ENCODE measurements around the gene SENP2.
"Not testable (repeated sequence)": the region's sequence is repeated elsewhere in the genome, so short reads cannot be mapped to it uniquely, and the experiment has no call there.

The SENP2 gene

DNA sequence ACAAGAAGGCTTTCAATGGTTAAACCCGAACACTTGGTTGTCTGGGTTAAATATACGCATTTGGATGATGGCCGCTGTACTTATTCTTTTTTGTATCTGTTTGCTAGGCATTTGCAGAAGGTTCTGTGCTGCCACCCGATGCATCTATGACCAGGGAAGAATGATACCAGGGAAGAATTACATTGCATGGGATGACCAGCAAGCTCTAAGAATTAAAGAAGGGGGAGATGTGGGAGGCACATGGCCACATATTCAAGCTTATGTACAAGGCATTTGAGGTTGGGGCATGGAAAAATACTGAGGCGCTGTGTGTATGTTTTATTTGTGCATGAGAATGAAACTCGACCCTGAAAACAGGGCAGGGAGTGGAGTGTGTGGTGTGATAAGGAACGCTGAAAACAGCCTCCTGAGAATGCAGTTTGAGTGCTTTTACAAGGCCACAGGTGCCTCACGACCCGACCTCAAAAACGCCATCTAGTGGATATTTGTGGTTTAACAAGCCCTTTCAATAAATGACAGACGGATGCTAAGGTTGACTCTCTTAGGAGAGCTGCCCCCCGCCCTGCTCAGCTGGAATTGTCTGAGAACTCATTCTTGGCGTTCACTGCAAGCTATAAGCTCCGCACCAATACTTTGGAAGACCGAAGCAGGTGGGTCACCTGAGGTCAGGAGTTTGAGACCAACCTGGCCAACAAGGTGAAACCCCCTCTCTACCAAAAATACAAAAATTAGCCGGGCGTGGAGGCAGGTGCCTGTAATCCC, 10.8 kb upstream of the SENP2 start:
- H3K4me2 ChIP-seq (ENCODE audit: low read length, poor library complexity, severe bottlenecking); H3K9me3 ChIP-seq (ENCODE audit: control insufficient read depth, low read length); H3K4me3 ChIP-seq (ENCODE audit: insufficient read depth in 1 of 2, low read depth in 1 of 2, low read length in 2 of 2); H3K23ac ChIP-seq (ENCODE audit: low read length in 2 of 2); H3K18ac ChIP-seq (ENCODE audit: low read depth in 1 of 2, low read length in 2 of 2); H2BK12ac ChIP-seq (ENCODE audit: low read length in 2 of 2); H3K79me1 ChIP-seq (replicated peaks; ENCODE audit: low read length, poor library complexity, severe bottlenecking); H2AFZ ChIP-seq (ENCODE audit: low read depth, low read length); H2BK5ac ChIP-seq (ENCODE audit: low read depth, low read length, poor library complexity, severe bottlenecking); H3K27ac ChIP-seq (ENCODE audit: low read length, poor library complexity, severe bottlenecking); H3K4ac ChIP-seq (ENCODE audit: low read depth in 1 of 2, low read length in 2 of 2); H2BK15ac ChIP-seq (ENCODE audit: low read depth, poor library complexity, severe bottlenecking); H3K14ac ChIP-seq (ENCODE audit: low read length in 2 of 2); H3K27me3 ChIP-seq (ENCODE audit: control insufficient read depth in 1 of 2, insufficient read depth in 1 of 2, low read length in 2 of 2); H4K8ac ChIP-seq (ENCODE audit: low read length); H3K9ac ChIP-seq (ENCODE audit: low read length); H3K4me1 ChIP-seq (ENCODE audit: control insufficient read depth, insufficient read depth, low read depth, low read length); H4K91ac ChIP-seq (ENCODE audit: low read length); H2BK120ac ChIP-seq (ENCODE audit: low read depth, low read length); H3K36me3 ChIP-seq (ENCODE audit: control insufficient read depth in 1 of 2, insufficient read depth in 2 of 2, low read depth in 1 of 2, low read length in 2 of 2); H2AK5ac ChIP-seq (ENCODE audit: low read length, severe bottlenecking): not testable (repeated sequence)
- DNase-seq: peak; percentile 53
- 28% methylated on average over 15 of the region's 17 CpGs for WGBS

DNA sequence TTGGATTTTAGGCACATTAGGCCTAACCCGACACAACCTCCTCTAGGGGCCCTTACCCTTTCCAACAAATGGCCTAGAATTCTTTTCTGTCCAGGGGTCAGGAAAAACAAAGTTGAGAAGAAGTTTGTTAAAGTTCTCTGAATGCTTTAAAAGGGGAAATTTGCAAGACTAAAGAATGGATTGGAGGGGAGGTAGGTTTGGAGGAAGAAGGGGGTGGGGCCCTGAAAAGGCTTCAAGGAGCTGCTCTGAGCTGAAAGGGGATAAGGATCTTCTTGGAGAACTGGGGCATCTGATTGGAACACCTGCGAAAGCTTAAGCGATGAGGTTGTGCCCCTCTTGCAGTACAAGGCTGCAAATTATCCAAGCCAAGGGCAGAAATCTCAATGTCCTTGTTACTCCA, 3.9 kb upstream of the SENP2 start:
- Histone ChIP-seq H3K9me3 (ENCODE audit: control insufficient read depth, low read length) (no peaks in the 10 kb centered on the region), H3K4me2 (ENCODE audit: low read length, poor library complexity, severe bottlenecking) (no peak overlapping the region), H3K27me3 (ENCODE audit: control insufficient read depth in 1 of 2, insufficient read depth in 1 of 2, low read length in 2 of 2) (no peaks in the 10 kb centered on the region), H3K79me1 (replicated peaks; ENCODE audit: low read length, poor library complexity, severe bottlenecking) (peaks cover 3% of the 10 kb centered on the region), H3K4me1 (ENCODE audit: control insufficient read depth, insufficient read depth, low read depth, low read length) (peaks cover 2% of the 10 kb centered on the region), H4K8ac (ENCODE audit: low read length) (peak overlapping the region; percentile 66), H2BK15ac (ENCODE audit: low read depth, poor library complexity, severe bottlenecking) (no peak overlapping the region), H3K27ac (ENCODE audit: low read length, poor library complexity, severe bottlenecking) (no peak overlapping the region), H4K91ac (ENCODE audit: low read length) (no peak overlapping the region), H3K4ac (ENCODE audit: low read depth in 1 of 2, low read length in 2 of 2) (no peak overlapping the region), H3K23ac (ENCODE audit: low read length in 2 of 2) (no peak overlapping the region), H2BK5ac (ENCODE audit: low read depth, low read length, poor library complexity, severe bottlenecking) (no peak overlapping the region), H2AK5ac (ENCODE audit: low read length, severe bottlenecking) (no peak overlapping the region), H3K18ac (ENCODE audit: low read depth in 1 of 2, low read length in 2 of 2) (no peak overlapping the region), H2BK12ac (ENCODE audit: low read length in 2 of 2) (no peak overlapping the region), H3K36me3 (ENCODE audit: control insufficient read depth in 1 of 2, insufficient read depth in 2 of 2, low read depth in 1 of 2, low read length in 2 of 2) (no peaks in the 10 kb centered on the region), H2BK120ac (ENCODE audit: low read depth, low read length) (no peak overlapping the region), H3K4me3 (ENCODE audit: insufficient read depth in 1 of 2, low read depth in 1 of 2, low read length in 2 of 2) (no peak overlapping the region), H3K14ac (ENCODE audit: low read length in 2 of 2) (no peak overlapping the region), H3K9ac (ENCODE audit: low read length) (no peak overlapping the region), H2AFZ (ENCODE audit: low read depth, low read length) (no peak overlapping the region)
- DNase-seq: no peak
- 14% methylated on average over 2 of the region's 3 CpGs for WGBS

DNA sequence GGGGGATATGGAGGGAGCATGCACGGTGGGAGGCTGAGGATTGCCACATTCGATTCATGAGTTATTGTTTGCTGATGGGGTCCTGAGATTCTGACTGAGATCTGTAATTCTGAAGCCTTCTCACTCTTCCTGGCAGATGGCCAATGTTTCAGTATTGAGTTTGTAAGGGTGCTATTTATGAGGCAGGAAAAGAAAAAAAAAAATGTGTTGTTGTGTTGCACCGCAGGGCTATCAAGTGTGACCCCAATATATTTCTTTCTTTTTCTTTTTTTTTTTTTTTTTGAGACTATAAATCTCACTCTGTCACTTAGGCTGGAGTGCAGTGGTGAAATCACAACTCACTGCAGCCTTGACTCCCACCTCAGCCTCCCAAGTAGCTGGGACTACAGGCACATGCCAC, 3.2 kb upstream of the SENP2 start:
- Histone ChIP-seq H3K23ac (ENCODE audit: low read length in 2 of 2) (no peak overlapping the region), H3K4me3 (ENCODE audit: insufficient read depth in 1 of 2, low read depth in 1 of 2, low read length in 2 of 2) (no peak overlapping the region), H4K91ac (ENCODE audit: low read length) (no peak overlapping the region), H3K14ac (ENCODE audit: low read length in 2 of 2) (no peak overlapping the region), H3K4ac (ENCODE audit: low read depth in 1 of 2, low read length in 2 of 2) (no peak overlapping the region), H4K8ac (ENCODE audit: low read length) (no peak overlapping the region), H3K27me3 (ENCODE audit: control insufficient read depth in 1 of 2, insufficient read depth in 1 of 2, low read length in 2 of 2) (no peaks in the 10 kb centered on the region), H3K4me2 (ENCODE audit: low read length, poor library complexity, severe bottlenecking) (no peak overlapping the region), H3K4me1 (ENCODE audit: control insufficient read depth, insufficient read depth, low read depth, low read length) (peaks cover 2% of the 10 kb centered on the region), H3K18ac (ENCODE audit: low read depth in 1 of 2, low read length in 2 of 2) (no peak overlapping the region), H3K9me3 (ENCODE audit: control insufficient read depth, low read length) (no peaks in the 10 kb centered on the region), H3K27ac (ENCODE audit: low read length, poor library complexity, severe bottlenecking) (no peak overlapping the region), H3K79me1 (replicated peaks; ENCODE audit: low read length, poor library complexity, severe bottlenecking) (peaks cover 3% of the 10 kb centered on the region), H3K36me3 (ENCODE audit: control insufficient read depth in 1 of 2, insufficient read depth in 2 of 2, low read depth in 1 of 2, low read length in 2 of 2) (no peaks in the 10 kb centered on the region), H2AFZ (ENCODE audit: low read depth, low read length) (no peak overlapping the region), H2AK5ac (ENCODE audit: low read length, severe bottlenecking) (no peak overlapping the region), H3K9ac (ENCODE audit: low read length) (no peak overlapping the region), H2BK12ac (ENCODE audit: low read length in 2 of 2) (no peak overlapping the region), H2BK5ac (ENCODE audit: low read depth, low read length, poor library complexity, severe bottlenecking) (no peak overlapping the region), H2BK15ac (ENCODE audit: low read depth, poor library complexity, severe bottlenecking) (no peak overlapping the region), H2BK120ac (ENCODE audit: low read depth, low read length) (no peak overlapping the region)
- no peak for DNase-seq
- WGBS: 34% methylated on average over 2 of the region's 3 CpGs

DNA sequence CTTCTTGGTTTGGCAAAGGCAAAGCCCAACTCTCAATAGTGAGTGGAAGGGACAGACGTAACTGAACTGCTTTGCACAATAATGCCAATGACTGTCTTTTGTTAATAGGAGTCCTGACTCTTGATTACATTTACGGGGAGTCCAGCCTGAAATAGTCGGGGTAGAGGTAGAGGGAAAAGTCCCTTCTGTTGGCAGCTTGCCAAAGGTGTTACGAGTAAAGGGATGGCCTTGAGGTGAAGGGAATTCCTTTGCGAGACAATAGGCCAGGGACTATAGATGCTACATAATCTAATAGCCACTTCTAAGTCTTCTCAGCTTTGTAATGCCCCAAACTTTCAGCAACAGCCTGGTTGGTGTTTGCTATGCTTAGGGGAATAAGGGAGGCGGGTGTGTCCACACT, 2.2 kb upstream of the SENP2 start:
- Histone ChIP-seq H3K18ac (ENCODE audit: low read depth in 1 of 2, low read length in 2 of 2) (no peak overlapping the region), H3K4me2 (ENCODE audit: low read length, poor library complexity, severe bottlenecking) (no peak overlapping the region), H3K27ac (ENCODE audit: low read length, poor library complexity, severe bottlenecking) (no peak overlapping the region), H2BK120ac (ENCODE audit: low read depth, low read length) (no peak overlapping the region), H2BK12ac (ENCODE audit: low read length in 2 of 2) (no peak overlapping the region), H2BK5ac (ENCODE audit: low read depth, low read length, poor library complexity, severe bottlenecking) (no peak overlapping the region), H3K4me3 (ENCODE audit: insufficient read depth in 1 of 2, low read depth in 1 of 2, low read length in 2 of 2) (no peak overlapping the region), H2AFZ (ENCODE audit: low read depth, low read length) (no peak overlapping the region), H3K79me1 (replicated peaks; ENCODE audit: low read length, poor library complexity, severe bottlenecking) (peaks cover 3% of the 10 kb centered on the region), H3K4ac (ENCODE audit: low read depth in 1 of 2, low read length in 2 of 2) (no peak overlapping the region), H4K8ac (ENCODE audit: low read length) (no peak overlapping the region), H2BK15ac (ENCODE audit: low read depth, poor library complexity, severe bottlenecking) (no peak overlapping the region), H3K9ac (ENCODE audit: low read length) (no peak overlapping the region), H3K14ac (ENCODE audit: low read length in 2 of 2) (no peak overlapping the region), H4K91ac (ENCODE audit: low read length) (no peak overlapping the region), H2AK5ac (ENCODE audit: low read length, severe bottlenecking) (no peak overlapping the region), H3K36me3 (ENCODE audit: control insufficient read depth in 1 of 2, insufficient read depth in 2 of 2, low read depth in 1 of 2, low read length in 2 of 2) (peaks cover 0 to 3% of the 10 kb centered on the region in 2 experiments), H3K9me3 (ENCODE audit: control insufficient read depth, low read length) (no peaks in the 10 kb centered on the region), H3K4me1 (ENCODE audit: control insufficient read depth, insufficient read depth, low read depth, low read length) (peaks cover 2% of the 10 kb centered on the region), H3K27me3 (ENCODE audit: control insufficient read depth in 1 of 2, insufficient read depth in 1 of 2, low read length in 2 of 2) (no peaks in the 10 kb centered on the region), H3K23ac (ENCODE audit: low read length in 2 of 2) (no peak overlapping the region)
- DNase-seq: no peak
- WGBS: 81% methylated on average over 4 of the region's 6 CpGs
